Large intestine (tissue), 3 donors: ENCODE data around the gene TAS1R3. TPM values are rescaled to one million over a fixed set of nuclear protein-coding genes. Genes with fewer than 3 reads are reported as not detected.
A peak's percentile ranks its signal among the peaks of the same experiment; 100 is the strongest.
"Not testable (repeated sequence)": the region's sequence is repeated elsewhere in the genome, so short reads cannot be mapped to it uniquely, and the experiment has no call there.

Experiments used
- DNase-seq, 2 donors: peaks; one replicate each; pipeline versions ENCODE4 v3.0.0 to v3.0.0-alpha.2; 2013
- H3K27ac ChIP-seq: one replicate; pipeline ENCODE4 v1.5.1; 2013; ENCODE audit warnings: low read length
- H3K27me3 ChIP-seq: 2 replicates; pipeline ENCODE4 v1.6.1; 2013; ENCODE audit warnings: low read length; ENCODE audit not compliant: control insufficient read depth, insufficient read depth
- H3K36me3 ChIP-seq: 2 replicates; pipeline ENCODE4 v1.6.1; 2013; ENCODE audit warnings: low read length; ENCODE audit not compliant: control insufficient read depth, insufficient read depth
- H3K4me1 ChIP-seq: one replicate; pipeline ENCODE4 v1.6.1; 2013; ENCODE audit warnings: low read length; ENCODE audit not compliant: control insufficient read depth, insufficient read depth
- H3K4me3 ChIP-seq: one replicate; pipeline ENCODE4 v1.5.1; 2013; ENCODE audit warnings: low read length
- H3K9me3 ChIP-seq: one replicate; pipeline ENCODE4 v1.6.1; 2013; ENCODE audit warnings: mild to moderate bottlenecking, low read depth, low read length, moderate library complexity; ENCODE audit not compliant: control insufficient read depth
- WGBS: methylation state at CpG from one replicate; pipeline ENCODE4 v1.1.5; 2013; ENCODE audit warnings: low lambda C conversion rate; ENCODE audit not compliant: insufficient coverage; 5-methylcytosine and 5-hydroxymethylcytosine counted together
- polyA plus RNA-seq: library from polyadenylated mRNA; unstranded; fragments of 120-200 nt; gene quantifications from one replicate; pipeline ENCODE4 v1.2.1, GENCODE V29; 2013

The TAS1R3 gene
- polyA plus RNA-seq, 1 donor = 0.69 TPM

- no peak overlapping the region for H3K27ac ChIP-seq
These were observed 35.6 kb downstream of the TAS1R3 start for GRCh38 chr1:1366699-1367066.

GRCh38 chr1:1367315-1367714 is 36.2 kb downstream of the TAS1R3 start:
- H3K36me3 ChIP-seq = peaks cover 2% of the 10 kb centered on the region
- no peak overlapping the region for H3K27ac ChIP-seq
- peaks cover 17% of the 10 kb centered on the region for H3K9me3 ChIP-seq
- WGBS = 100% methylated on average over 3 of the region's 5 CpGs
- H3K27me3 ChIP-seq = no peaks in the 10 kb centered on the region
- no peak for DNase-seq
- H3K4me1 ChIP-seq = peaks cover 12% of the 10 kb centered on the region
- H3K4me3 ChIP-seq = no peak overlapping the region

More at GRCh38 chr1:1366699-1367066, 35.6 kb downstream of the TAS1R3 start:
- no peaks in the 10 kb centered on the region for H3K36me3 ChIP-seq
- peaks cover 6% of the 10 kb centered on the region for H3K4me1 ChIP-seq
- peaks cover 17% of the 10 kb centered on the region for H3K9me3 ChIP-seq
- WGBS = 100% methylated on average over 3 of the region's 3 CpGs
- no peaks in the 10 kb centered on the region for H3K27me3 ChIP-seq
- DNase-seq = no peak
- H3K4me3 ChIP-seq = no peak overlapping the region

- no CpG with 5 or more reads among the region's 14 CpGs for whole genome bisulfite sequencing
These were observed 39.0 kb downstream of the TAS1R3 start for GRCh38 chr1:1370094-1370493.

DNA sequence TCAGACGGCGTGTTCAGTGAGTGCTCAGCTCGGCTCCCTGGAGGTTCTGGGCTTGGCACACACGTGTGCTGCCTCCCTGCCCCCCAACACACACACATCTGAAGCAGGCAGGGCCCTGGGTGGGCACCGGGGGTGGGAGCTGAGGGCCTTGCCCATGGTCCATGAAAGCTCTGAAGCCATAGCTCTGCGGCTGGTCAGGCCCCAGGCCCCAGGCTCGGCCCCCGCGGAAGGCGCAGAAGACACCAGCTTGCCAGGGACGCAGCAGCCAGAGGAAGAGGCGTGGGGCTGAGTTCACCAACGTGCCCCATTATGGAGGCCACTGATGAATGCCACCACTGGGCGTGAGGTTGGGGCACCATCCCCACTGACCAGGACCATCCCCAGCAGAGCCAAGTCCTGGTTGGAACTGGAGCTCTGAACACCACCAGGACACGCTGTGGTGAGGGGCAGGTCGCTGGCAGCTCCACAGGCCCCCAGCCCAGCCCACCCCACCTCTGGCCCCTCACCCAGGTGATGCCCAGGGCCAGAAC is 39.8 kb downstream of the TAS1R3 start:
- Histone ChIP-seq H3K4me1 (peaks cover 30% of the 10 kb centered on the region), H3K9me3 (peaks cover 17% of the 10 kb centered on the region), H3K4me3 (no peak overlapping the region), H3K27ac (no peak overlapping the region), H3K27me3 (no peaks in the 10 kb centered on the region), H3K36me3 (peaks cover 15% of the 10 kb centered on the region)
- DNase-seq = no peak
- WGBS = no CpG with 5 or more reads among the region's 16 CpGs

More at GRCh38 chr1:1370094-1370493, 39.0 kb downstream of the TAS1R3 start:
- H3K27ac ChIP-seq, DNase-seq, H3K4me3 ChIP-seq, H3K27me3 ChIP-seq: not testable (repeated sequence)
- H3K9me3 ChIP-seq = peaks cover 17% of the 10 kb centered on the region
- H3K36me3 ChIP-seq = peaks cover 15% of the 10 kb centered on the region
- H3K4me1 ChIP-seq = peaks cover 28% of the 10 kb centered on the region

DNA sequence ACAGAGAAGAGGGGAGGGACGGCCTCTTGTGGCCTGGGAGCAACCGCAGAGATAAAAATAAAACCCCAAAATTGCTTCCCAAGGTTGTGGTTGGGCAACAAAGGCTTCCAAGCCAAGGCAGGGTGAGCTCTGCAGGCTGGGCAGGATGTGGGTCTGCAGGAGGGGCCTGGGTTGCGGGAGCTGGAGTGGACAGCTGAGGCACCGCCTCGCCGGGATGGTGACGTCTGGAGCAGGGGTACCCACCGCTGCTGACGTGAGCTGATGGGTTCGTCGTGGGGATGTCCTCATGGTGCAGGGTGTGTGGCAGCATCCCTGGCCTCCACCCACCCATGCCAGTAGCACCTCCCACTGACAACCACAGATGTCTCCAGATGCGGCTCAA is 40.3 kb downstream of the TAS1R3 start:
- Histone ChIP-seq H3K27me3 (no peaks in the 10 kb centered on the region), H3K27ac (no peak overlapping the region), H3K9me3 (peaks cover 12% of the 10 kb centered on the region), H3K36me3 (peaks cover 15% of the 10 kb centered on the region), H3K4me1 (peaks cover 34% of the 10 kb centered on the region), H3K4me3 (no peak overlapping the region)
- DNase-seq = no peak
- WGBS = no CpG with 5 or more reads among the region's 12 CpGs

DNA sequence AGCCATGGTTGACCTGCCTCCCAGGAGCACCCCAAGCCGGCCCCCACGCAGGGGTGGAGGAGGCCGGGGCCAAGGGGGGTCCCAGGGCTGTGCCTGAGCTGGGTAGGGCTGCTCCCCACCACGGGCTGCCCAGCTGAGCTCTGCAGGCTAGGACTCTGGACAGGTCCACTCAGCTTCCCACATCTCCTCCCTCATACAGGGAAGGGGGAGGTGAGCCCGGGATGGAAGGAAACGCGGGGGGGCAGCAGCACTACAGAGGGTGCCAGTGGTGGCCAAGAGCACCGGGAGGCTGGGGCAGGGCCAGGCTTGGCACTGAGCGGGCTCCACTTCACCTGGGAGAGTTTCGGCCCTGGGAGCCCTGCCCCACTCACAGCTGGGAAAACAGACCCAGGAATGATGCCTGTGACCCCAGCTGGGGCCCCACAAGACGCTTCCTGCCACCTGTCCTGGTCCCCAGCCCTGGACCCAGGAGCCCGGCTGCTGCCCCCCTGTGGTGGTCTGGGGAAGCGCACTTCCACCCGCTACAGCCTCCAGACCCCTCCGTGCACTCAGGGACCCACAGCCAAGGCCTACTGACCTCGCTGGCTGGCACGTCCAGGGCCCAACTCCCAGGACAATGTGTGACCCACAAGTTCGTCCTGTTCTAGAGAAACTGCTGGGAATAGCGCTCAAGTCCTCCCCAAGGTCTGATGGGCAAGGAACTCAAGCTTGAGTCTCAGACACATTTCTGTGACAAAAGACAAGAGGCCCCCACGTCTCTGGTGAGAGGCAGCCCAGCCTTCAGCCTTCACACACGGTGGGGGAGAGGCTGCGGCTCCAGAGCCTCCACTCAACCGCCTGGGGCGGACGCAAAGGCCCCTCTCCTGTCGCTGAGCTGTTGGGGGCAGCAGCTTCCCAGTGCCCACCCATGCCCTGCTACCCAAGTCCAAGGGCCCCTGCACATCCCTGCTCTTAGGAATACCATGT is 40.9 kb downstream of the TAS1R3 start:
- Histone ChIP-seq H3K27me3 (no peaks in the 10 kb centered on the region), H3K4me1 (peaks cover 34% of the 10 kb centered on the region), H3K4me3 (no peak overlapping the region), H3K27ac (no peak overlapping the region), H3K9me3 (peaks cover 5% of the 10 kb centered on the region), H3K36me3 (peaks cover 15% of the 10 kb centered on the region)
- DNase-seq = peak in 1 of 2 donors; percentile 62
- no CpG with 5 or more reads among the region's 26 CpGs for WGBS

GRCh38 chr1:1373051-1373814 is 42.2 kb downstream of the TAS1R3 start:
- H3K27ac ChIP-seq = no peak overlapping the region
- WGBS = 90% methylated on average over 2 of the region's 26 CpGs
- no peaks in the 10 kb centered on the region for H3K27me3 ChIP-seq
- no peak for DNase-seq
- H3K9me3 ChIP-seq = no peaks in the 10 kb centered on the region
- peak overlapping the region; percentile 98 for H3K4me3 ChIP-seq
- H3K4me1 ChIP-seq = peaks cover 34% of the 10 kb centered on the region
- H3K36me3 ChIP-seq = peaks cover 15% of the 10 kb centered on the region

GRCh38 chr1:1373815-1374588 is 42.9 kb downstream of the TAS1R3 start:
- Histone ChIP-seq H3K9me3 (no peaks in the 10 kb centered on the region), H3K27me3 (no peaks in the 10 kb centered on the region), H3K27ac (no peak overlapping the region), H3K4me3 (peak overlapping the region; percentile 98), H3K4me1 (peaks cover 34% of the 10 kb centered on the region), H3K36me3 (peaks cover 15% of the 10 kb centered on the region)
- WGBS = no CpG with 5 or more reads among the region's 52 CpGs
- DNase-seq = no peak

DNA sequence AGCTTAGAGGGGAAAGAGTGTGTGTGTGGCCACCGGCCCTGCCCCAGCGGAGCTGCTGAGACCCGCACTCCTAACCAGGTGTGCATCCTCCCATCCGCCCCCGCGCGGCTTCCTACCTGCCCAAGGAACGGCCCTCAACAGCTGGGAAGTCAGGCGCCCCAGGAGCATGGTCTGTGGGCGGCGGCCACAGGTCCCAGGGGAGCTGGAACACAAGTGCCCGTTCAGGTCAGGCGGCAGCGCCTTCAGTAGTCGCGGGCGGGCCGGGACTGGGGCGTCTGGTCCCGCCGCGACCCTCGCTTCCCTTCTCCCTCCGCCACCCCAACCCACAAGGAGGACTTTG is 43.5 kb downstream of the TAS1R3 start:
- no CpG with 5 or more reads among the region's 24 CpGs for WGBS

More for the DNA sequence above, 43.5 kb downstream of the TAS1R3 start:
- H3K9me3 ChIP-seq = no peaks in the 10 kb centered on the region
- H3K4me3 ChIP-seq = peak overlapping the region; percentile 98
- H3K27me3 ChIP-seq = no peaks in the 10 kb centered on the region
- H3K36me3 ChIP-seq = peaks cover 15% of the 10 kb centered on the region
- H3K27ac ChIP-seq = peak overlapping the region; percentile 79
- DNase-seq = no peak
- H3K4me1 ChIP-seq = peaks cover 34% of the 10 kb centered on the region
